Peyer's patch (tissue), 4 donors: ENCODE results near the gene TFF2. TPM values are rescaled to one million over a fixed set of nuclear protein-coding genes. Genes with fewer than 3 reads are reported as not detected.

Source experiments
- DNase-seq, 3 donors: peaks; one replicate each; pipeline ENCODE4 v3.0.0-alpha.2; 2017 to 2019
- H3K27ac ChIP-seq, 4 donors: fragments of 200-600 bp; sonication (generic); one replicate each; pipeline ENCODE4 v1.5.1; 2016 to 2019
- H3K27me3 ChIP-seq, 2 donors: fragments of 200-600 bp; sonication (generic); one replicate each; pipeline ENCODE4 v1.5.1; 2019
- H3K36me3 ChIP-seq, 3 donors: fragments of 200-600 bp; sonication (generic); one replicate each; pipeline ENCODE4 v1.5.1; 2016 to 2019
- H3K4me1 ChIP-seq, 4 donors: fragments of 200-600 bp; sonication (generic); one replicate each; pipeline ENCODE4 v1.5.1; 2016 to 2019
- H3K4me3 ChIP-seq, 4 donors: fragments of 200-600 bp; sonication (generic); 1 replicate in 3 of 4; 2 replicates in 1 of 4; pipeline ENCODE4 v1.5.1; 2016 to 2019; ENCODE audit warnings: mild to moderate bottlenecking in 1 of 4
- H3K9me3 ChIP-seq, 4 donors: fragments of 200-600 bp; sonication (generic); one replicate each; pipeline ENCODE4 v1.5.1; 2016 to 2019; ENCODE audit warnings: mild to moderate bottlenecking in 1 of 4
- POLR2A ChIP-seq, 2 donors: fragments of 450-650 bp; IDR thresholded peaks; one replicate each; pipeline ENCODE4 v1.5.1; 2017; ENCODE audit warnings: antibody characterized with exemption in 2 of 2, mild to moderate bottlenecking in 2 of 2, moderate library complexity in 2 of 2
- total RNA-seq, 4 donors: library from RNA; depleted of rRNA; stranded (reverse); fragments of >200 nt; gene quantifications; one replicate each; pipeline ENCODE4 v1.1.0, GENCODE V29; 2016
- TF ChIP-seq, protein P1 (sequence below), 6 experiments: fragments of 450-650 bp in 4 of 6; fragments of 200-600 bp in 2 of 6; sonication (generic) in 1 of 6; IDR thresholded peaks; one replicate each; pipeline ENCODE4 v1.5.1; 2017 to 2019; ENCODE audit warnings: antibody characterized with exemption in 6 of 6, mild to moderate bottlenecking in 3 of 6, moderate library complexity in 1 of 6

The TFF2 gene
- total RNA-seq, 4 donors from 2014 or later: 6.7 TPM; not detected in 3

DNA sequence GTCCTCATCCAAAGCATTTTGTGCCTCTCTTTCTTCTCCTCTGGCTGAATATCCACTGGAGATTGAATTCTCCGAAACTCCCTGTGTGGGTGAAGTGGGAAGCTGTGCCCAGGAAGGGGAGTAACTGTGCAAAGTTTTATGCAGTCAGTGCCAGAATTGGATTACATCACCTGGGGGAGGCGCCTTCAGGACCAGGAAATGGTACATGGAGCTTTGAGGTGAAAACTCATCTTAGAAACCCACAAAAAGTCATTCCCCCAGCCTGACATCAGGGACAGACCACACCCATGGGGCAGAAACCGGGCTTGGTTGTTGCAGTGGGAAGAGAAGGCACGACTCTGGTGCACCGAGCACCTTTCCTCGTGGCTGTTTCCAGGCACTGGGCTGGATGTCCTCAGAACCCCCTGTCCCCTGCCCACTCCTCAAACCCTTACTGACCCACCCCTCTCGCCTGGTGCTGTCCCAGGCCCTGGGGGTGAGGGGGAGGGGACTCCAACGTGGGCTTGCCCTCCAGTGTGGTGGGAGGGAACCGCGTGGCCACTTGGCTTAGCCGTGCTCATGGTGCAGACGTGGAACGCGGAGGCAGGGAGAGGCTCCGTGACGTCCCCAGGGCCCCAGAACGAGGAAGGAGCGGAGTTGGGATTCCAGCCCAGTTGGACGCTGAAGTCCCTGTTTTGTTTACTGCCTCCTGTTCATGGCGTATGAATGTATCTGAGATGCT, 51.3 kb downstream of the TFF2 start:
- TF ChIP-seq, protein P1, sequence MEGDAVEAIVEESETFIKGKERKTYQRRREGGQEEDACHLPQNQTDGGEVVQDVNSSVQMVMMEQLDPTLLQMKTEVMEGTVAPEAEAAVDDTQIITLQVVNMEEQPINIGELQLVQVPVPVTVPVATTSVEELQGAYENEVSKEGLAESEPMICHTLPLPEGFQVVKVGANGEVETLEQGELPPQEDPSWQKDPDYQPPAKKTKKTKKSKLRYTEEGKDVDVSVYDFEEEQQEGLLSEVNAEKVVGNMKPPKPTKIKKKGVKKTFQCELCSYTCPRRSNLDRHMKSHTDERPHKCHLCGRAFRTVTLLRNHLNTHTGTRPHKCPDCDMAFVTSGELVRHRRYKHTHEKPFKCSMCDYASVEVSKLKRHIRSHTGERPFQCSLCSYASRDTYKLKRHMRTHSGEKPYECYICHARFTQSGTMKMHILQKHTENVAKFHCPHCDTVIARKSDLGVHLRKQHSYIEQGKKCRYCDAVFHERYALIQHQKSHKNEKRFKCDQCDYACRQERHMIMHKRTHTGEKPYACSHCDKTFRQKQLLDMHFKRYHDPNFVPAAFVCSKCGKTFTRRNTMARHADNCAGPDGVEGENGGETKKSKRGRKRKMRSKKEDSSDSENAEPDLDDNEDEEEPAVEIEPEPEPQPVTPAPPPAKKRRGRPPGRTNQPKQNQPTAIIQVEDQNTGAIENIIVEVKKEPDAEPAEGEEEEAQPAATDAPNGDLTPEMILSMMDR (IDR thresholded peaks at IDR 0.05): no peak
- TF ChIP-seq POLR2A (IDR thresholded peaks at IDR 0.05): no peak
- Histone ChIP-seq H3K27me3 (no peaks in the 10 kb centered on the region), H3K9me3 (no peaks in the 10 kb centered on the region), H3K36me3 (peaks cover 0 to 8% (median 0%) of the 10 kb centered on the region in 3 donors), H3K4me1 (no peaks in the 10 kb centered on the region), H3K4me3 (no peak overlapping the region), H3K27ac (no peak overlapping the region)
- no peak for DNase-seq

DNA sequence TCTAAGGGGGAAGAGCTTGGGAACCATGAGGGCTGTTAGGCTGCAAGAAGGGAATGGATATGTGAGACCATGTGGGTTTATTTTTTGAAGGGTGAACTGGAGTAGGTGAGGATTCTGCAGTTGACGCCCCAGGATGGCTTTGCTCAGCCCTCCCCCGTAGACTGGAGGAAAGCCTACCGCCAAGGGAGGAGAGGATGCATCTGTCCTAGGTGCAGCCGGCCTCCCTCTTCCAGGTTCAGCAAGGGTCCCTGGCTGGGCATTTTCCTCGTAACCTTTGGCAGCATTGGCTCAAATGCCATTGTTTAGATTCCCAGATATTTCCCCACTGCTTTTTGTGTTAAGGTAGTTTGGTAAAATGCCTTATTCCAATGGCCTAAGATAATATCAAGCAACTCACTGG, 52.1 kb downstream of the TFF2 start:
- no peak overlapping the region for H3K27ac ChIP-seq
- no peak for DNase-seq
- no peaks in the 10 kb centered on the region for H3K4me1 ChIP-seq
- H3K27me3 ChIP-seq: no peaks in the 10 kb centered on the region
- no peak overlapping the region for H3K4me3 ChIP-seq
- no peaks in the 10 kb centered on the region for H3K9me3 ChIP-seq
- peaks cover 0 to 15% (median 0%) of the 10 kb centered on the region in 3 donors for H3K36me3 ChIP-seq
- TF ChIP-seq, protein P1 (IDR thresholded peaks at IDR 0.05): no peak
- TF ChIP-seq POLR2A (IDR thresholded peaks at IDR 0.05): no peak

DNA sequence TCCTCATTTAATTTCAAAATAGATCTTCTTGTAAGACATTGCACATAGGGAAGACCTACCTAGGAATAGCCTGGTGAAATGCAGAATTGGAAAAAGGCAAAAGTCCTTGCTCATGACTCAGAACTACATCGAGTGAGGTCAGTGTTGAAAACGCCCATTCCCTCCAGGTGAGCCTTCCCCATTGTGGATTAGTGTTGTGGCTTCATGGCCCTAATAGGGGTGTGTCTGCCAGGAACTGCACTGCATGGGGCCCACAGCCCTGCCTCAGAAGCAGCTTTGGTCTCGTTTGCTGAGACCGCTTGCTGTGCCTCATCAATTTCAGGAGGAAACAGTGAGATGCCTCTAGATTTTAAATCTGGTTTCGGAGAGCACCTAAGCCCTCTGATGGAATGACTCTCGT, 52.6 kb downstream of the TFF2 start:
- H3K27ac ChIP-seq: no peak overlapping the region
- no peaks in the 10 kb centered on the region for H3K4me1 ChIP-seq
- H3K27me3 ChIP-seq: no peaks in the 10 kb centered on the region
- no peak for DNase-seq
- TF ChIP-seq, protein P1 (IDR thresholded peaks at IDR 0.05): no peak
- no peak for TF ChIP-seq POLR2A (IDR thresholded peaks at IDR 0.05)
- H3K4me3 ChIP-seq: no peak overlapping the region
- no peaks in the 10 kb centered on the region for H3K9me3 ChIP-seq
- peaks cover 0 to 15% (median 0%) of the 10 kb centered on the region in 3 donors for H3K36me3 ChIP-seq

DNA sequence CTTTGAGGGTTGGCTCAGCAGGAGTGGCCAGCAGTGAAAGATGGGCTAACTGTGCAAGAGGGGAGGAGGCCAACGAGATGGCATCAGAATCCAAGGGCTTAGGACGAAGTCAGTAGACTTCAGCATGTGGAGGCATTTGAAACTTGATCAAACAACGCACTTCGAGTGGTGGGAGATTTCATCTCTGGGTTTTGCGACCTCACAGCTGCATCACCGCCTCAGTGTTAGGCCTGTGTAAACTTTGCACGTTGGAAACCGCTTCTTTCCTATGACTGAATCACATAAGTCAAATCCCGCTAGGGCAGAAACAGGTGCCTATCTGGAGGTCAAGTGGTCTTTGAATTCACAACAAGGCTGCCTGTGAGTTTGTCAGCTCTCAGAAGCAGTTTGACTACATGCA, 53.4 kb downstream of the TFF2 start:
- Histone ChIP-seq H3K36me3 (peaks cover 0 to 15% (median 0%) of the 10 kb centered on the region in 3 donors), H3K27me3 (no peaks in the 10 kb centered on the region)
- TF ChIP-seq POLR2A (IDR thresholded peaks at IDR 0.05): no peak
- TF ChIP-seq, protein P1 (IDR thresholded peaks at IDR 0.05): no peak

DNA sequence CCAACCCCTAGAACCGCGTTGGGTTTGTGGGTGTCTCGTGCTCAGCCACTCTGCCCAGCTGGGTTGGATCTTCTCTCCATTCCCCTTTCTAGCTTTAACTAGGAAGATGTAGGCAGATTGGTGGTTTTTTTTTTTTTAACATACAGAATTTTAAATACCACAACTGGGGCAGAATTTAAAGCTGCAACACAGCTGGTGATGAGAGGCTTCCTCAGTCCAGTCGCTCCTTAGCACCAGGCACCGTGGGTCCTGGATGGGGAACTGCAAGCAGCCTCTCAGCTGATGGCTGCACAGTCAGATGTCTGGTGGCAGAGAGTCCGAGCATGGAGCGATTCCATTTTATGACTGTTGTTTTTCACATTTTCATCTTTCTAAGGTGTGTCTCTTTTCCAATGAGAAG, 54.3 kb downstream of the TFF2 start:
- no peaks in the 10 kb centered on the region for H3K9me3 ChIP-seq
- H3K4me3 ChIP-seq: no peak overlapping the region
- no peak overlapping the region for H3K27ac ChIP-seq
- no peak for TF ChIP-seq POLR2A (IDR thresholded peaks at IDR 0.05)
- TF ChIP-seq, protein P1 (IDR thresholded peaks at IDR 0.05): no peak
- H3K4me1 ChIP-seq: no peaks in the 10 kb centered on the region
- H3K27me3 ChIP-seq: no peaks in the 10 kb centered on the region
- H3K36me3 ChIP-seq: peaks cover 0 to 22% (median 0%) of the 10 kb centered on the region in 3 donors
- DNase-seq: no peak

More for the DNA sequence above, 53.4 kb downstream of the TFF2 start:
- DNase-seq: no peak
- no peaks in the 10 kb centered on the region for H3K9me3 ChIP-seq
- no peaks in the 10 kb centered on the region for H3K4me1 ChIP-seq
- no peak overlapping the region for H3K27ac ChIP-seq
- no peak overlapping the region for H3K4me3 ChIP-seq

Other genes with a start within 250 kb of the TFF2 start
- 10 to 100 TPM; 33.0 to 68.5 (median 40.8) TPM for gene ABCG1, start 131.9 kb downstream of the TFF2 start, total RNA-seq
- gene TFF3, start 35.6 kb downstream of the TFF2 start, total RNA-seq: 1,000 to 10,000 TPM in 1 of 4 donors, 100 to 1,000 TPM in 3; 178 to 1,063 (median 636) TPM
- 100 to 1,000 TPM in 2 of 4 donors, 10 to 100 TPM in 1, not detected in 1; 32.4 to 136 (median 103) TPM for gene TFF1, start 15.5 kb upstream of the TFF2 start, total RNA-seq
- 1 to 10 TPM in 1 of 4 donors, under 1 TPM in 1, not detected in 2; 0.54 to 2.5 TPM for gene TMPRSS3, start 45.1 kb upstream of the TFF2 start, total RNA-seq
- 10 to 100 TPM in 1 of 4 donors, 1 to 10 TPM in 3; 3.9 to 14.0 (median 5.3) TPM for gene UBASH3A, start 52.9 kb upstream of the TFF2 start, total RNA-seq
- 10 to 100 TPM in 1 of 4 donors, 1 to 10 TPM in 3; 2.5 to 11.0 (median 6.7) TPM for gene RSPH1, start 145.2 kb upstream of the TFF2 start, total RNA-seq
- 100 to 1,000 TPM in 3 of 4 donors, 10 to 100 TPM in 1; 66.0 to 249 (median 195) TPM for gene SLC37A1, start 162.9 kb upstream of the TFF2 start, total RNA-seq